Endothelial cell of umbilical vein (primary cell): Measurements from ENCODE around the gene MS4A6E. TPM values are rescaled to one million over a fixed set of nuclear protein-coding genes. Genes with fewer than 3 reads are reported as not detected.

Experiments
- BruUV-seq: library from RNA; stranded (reverse); fragments of 400-500 nt; replicated peaks from 2 replicates; lab custom pipeline; 2021; lab: Mats Ljungman, UMichigan
- CTCF ChIA-PET: fragments of 300-600, 350-600 bp; sonication (Branson Sonifier 250); formaldehyde crosslinking; loops from one replicate; lab custom pipeline; 2021; ENCODE audit warnings: antibody characterized with exemption, inconsistent platforms; lab: Charles Lee
- POLR2A ChIA-PET: fragments of 300-600, 350-600 bp; sonication (Branson Sonifier 250); formaldehyde crosslinking; loops from one replicate; lab custom pipeline; 2021; ENCODE audit warnings: antibody characterized with exemption, inconsistent platforms; lab: Charles Lee
- DNase-seq: peaks from one replicate; pipeline ENCODE4 v3.0.0-alpha.2; 2011; ENCODE audit warnings: low read depth, low spot score
- FAIRE-seq: peaks from 2 replicates; lab custom pipeline; 2011; peaks lifted over from hg19 to GRCh38; lab: Jason Lieb, UNC
- H2AFZ ChIP-seq: 2 replicates; pipeline ENCODE4 v1.6.0; 2012; ENCODE audit warnings: low read depth, low read length, control low read depth, inconsistent platforms
- H3K27ac ChIP-seq: 2 replicates; pipeline ENCODE4 v1.5.1; 2011; ENCODE audit warnings: low read depth, mild to moderate bottlenecking, control low read depth, low read length, moderate library complexity; ENCODE audit not compliant: insufficient read depth
- H3K27me3 ChIP-seq, 2 experiments: 2 replicates each; pipeline versions ENCODE4 v1.6.0 to v1.6.1; 2011; ENCODE audit warnings: low read length in 2 of 2, mixed read lengths in 1 of 2; ENCODE audit not compliant: control insufficient read depth in 2 of 2, insufficient read depth in 2 of 2
- H3K36me3 ChIP-seq, 2 experiments: 2 replicates in 1 of 2; 3 replicates in 1 of 2; pipeline ENCODE4 v1.5.1; 2011; ENCODE audit warnings: low read length in 2 of 2, mild to moderate bottlenecking in 1 of 2, moderate library complexity in 1 of 2; ENCODE audit not compliant: control insufficient read depth in 2 of 2, insufficient read depth in 2 of 2; ENCODE audit errors: extremely low read depth in 1 of 2
- H3K4me1 ChIP-seq: 3 replicates; pipeline ENCODE4 v1.5.1; 2011; ENCODE audit warnings: mild to moderate bottlenecking, low read length; ENCODE audit not compliant: control insufficient read depth, insufficient read depth; ENCODE audit errors: extremely low read depth
- H3K4me2 ChIP-seq: 2 replicates; pipeline ENCODE4 v1.6.1; 2011; ENCODE audit warnings: low read length, control low read depth, mixed read lengths; ENCODE audit not compliant: insufficient read depth
- H3K4me3 ChIP-seq, 3 experiments: fragments of 200-600 bp in 1 of 3; sonication (generic), shearing (Covaris generic) in 1 of 3; replicated peaks in 1 of 3; 2 replicates each; pipeline ENCODE4 v1.5.1; 2011 to 2016; ENCODE audit warnings: control low read depth in 3 of 3, low read length in 3 of 3, mild to moderate bottlenecking in 2 of 3, inconsistent platforms in 1 of 3, low read depth in 1 of 3, moderate library complexity in 1 of 3; ENCODE audit not compliant: insufficient read depth in 1 of 3
- H3K79me2 ChIP-seq: 2 replicates; pipeline ENCODE4 v1.6.0; 2012; ENCODE audit warnings: low read length, inconsistent platforms; ENCODE audit not compliant: control insufficient read depth, insufficient read depth
- H3K9ac ChIP-seq: replicated peaks from 2 replicates; pipeline ENCODE3; 2011; ENCODE audit warnings: low read length, control low read depth; ENCODE audit not compliant: insufficient read depth; ENCODE audit errors: extremely low read depth
- H3K9me1 ChIP-seq: replicated peaks from 3 replicates; pipeline ENCODE4 v1.6.0; 2011; ENCODE audit warnings: mild to moderate bottlenecking, low read length; ENCODE audit not compliant: control insufficient read depth, insufficient read depth; ENCODE audit errors: extremely low read depth
- H3K9me3 ChIP-seq: replicated peaks from 2 replicates; pipeline ENCODE4 v1.5.1; 2012; ENCODE audit warnings: low read length, inconsistent platforms; ENCODE audit not compliant: control insufficient read depth, insufficient read depth
- H4K20me1 ChIP-seq: replicated peaks from 2 replicates; pipeline ENCODE3; 2011; ENCODE audit warnings: mild to moderate bottlenecking, low read length; ENCODE audit not compliant: control insufficient read depth, insufficient read depth; ENCODE audit errors: extremely low read depth
- CTCF ChIP-seq, 2 donors: IDR thresholded peaks; 1 replicate in 1 of 2; 2 replicates in 1 of 2; pipeline ENCODE4 v1.5.1; 2011; ENCODE audit warnings: low read length in 2 of 2, mild to moderate bottlenecking in 2 of 2, moderate library complexity in 2 of 2, control low read depth in 1 of 2, inconsistent platforms in 1 of 2, low read depth in 1 of 2; ENCODE audit not compliant: insufficient read depth in 1 of 2; ENCODE audit errors: extremely low read depth in 1 of 2
- EZH2 ChIP-seq: IDR thresholded peaks from 2 replicates; pipeline ENCODE4 v1.6.1; 2012; ENCODE audit warnings: borderline replicate concordance, low read depth, mild to moderate bottlenecking, moderate library complexity, low read length, inconsistent platforms; ENCODE audit not compliant: severe bottlenecking
- FOS ChIP-seq: IDR thresholded peaks from 2 replicates; pipeline ENCODE4 v1.6.1; 2011; ENCODE audit warnings: mild to moderate bottlenecking, low read length, moderate library complexity, borderline replicate concordance; ENCODE audit not compliant: insufficient read depth
- GATA2 ChIP-seq: IDR thresholded peaks from 2 replicates; pipeline ENCODE4 v1.7.0; 2011; ENCODE audit warnings: low read depth, mild to moderate bottlenecking, moderate library complexity, mixed read lengths, low read length; ENCODE audit not compliant: insufficient read length, insufficient read depth
- JUN ChIP-seq: IDR thresholded peaks from 2 replicates; pipeline ENCODE4 v1.6.1; 2011; ENCODE audit warnings: borderline replicate concordance, low read depth; ENCODE audit not compliant: insufficient read length, insufficient read depth
- MAX ChIP-seq: IDR thresholded peaks from 2 replicates; pipeline ENCODE4 v1.6.1; 2011; ENCODE audit not compliant: insufficient read depth, insufficient read length
- MYC ChIP-seq: IDR thresholded peaks from one replicate; pipeline ENCODE4 v1.6.1; 2011; ENCODE audit warnings: mild to moderate bottlenecking, low read depth, low read length
- dilution Hi-C: fragments of 300-500 bp; cut with MboI; formaldehyde crosslinking; loops from one replicate; pipeline ENCODE4 v1.15.0; 2019; ENCODE audit warnings: low sequenced_read_pairs; ENCODE audit not compliant: extremely low pct_ligation_motif_present
- intact Hi-C: fragments of 100-400 bp; cut with micrococcal nuclease; formaldehyde crosslinking; loops from one replicate; pipeline ENCODE4 v1.10.0; 2022
- polyA plus RNA-seq, 4 experiments: library from polyadenylated mRNA; depleted of rRNA in 3 of 4; stranded (reverse) in 3 of 4; unstranded in 1 of 4; fragments of >200 nt; gene quantifications; 2 replicates each; pipeline versions ENCODE4 v1.2.1 to v1.2.3, GENCODE V29; 2011 to 2012; ENCODE audit warnings: missing spikeins in 1 of 4
- total RNA-seq: library from RNA; stranded (reverse); gene quantifications from 2 replicates; pipeline ENCODE4 v1.2.3, GENCODE V29; 2021

MS4A6E gene
- total and polyA plus RNA-seq, 2 donors (not counting 3 experiments of a cell fraction or from before 2014, with no cell fraction given): not detected

GRCh38 chr11:60292145-60292544 is 34.9 kb upstream of the MS4A6E start:
- H3K27me3 ChIP-seq: no peaks in the 10 kb centered on the region
- no peaks in the 10 kb centered on the region for H4K20me1 ChIP-seq
- FAIRE-seq: no peak
- no peaks in the 10 kb centered on the region for H3K4me1 ChIP-seq
- H3K79me2 ChIP-seq: no peaks in the 10 kb centered on the region
- H3K27ac ChIP-seq: no peak overlapping the region
- no TSS peak for BruUV-seq
- intact Hi-C loops (no loop called here), dilution Hi-C loops (no loop called here)
- no peaks in the 10 kb centered on the region for H3K36me3 ChIP-seq
- ChIA-PET POLR2A (no interaction called here), CTCF (no interaction called here)
- H3K9me3 ChIP-seq: no peaks in the 10 kb centered on the region
- H3K9me1 ChIP-seq: no peaks in the 10 kb centered on the region
- no peak overlapping the region for H2AFZ ChIP-seq
- no peak overlapping the region for H3K9ac ChIP-seq
- TF ChIP-seq MAX (no peak), CTCF (IDR thresholded peaks at IDR 0.05; ENCODE audit: extremely low read depth in 1 of 2, insufficient read depth in 1 of 2, low read depth in 1 of 2, low read length in 2 of 2) (no peak), FOS (no peak), EZH2 (no peak), JUN (no peak), MYC (no peak), GATA2 (no peak)
- H3K4me2 ChIP-seq: no peak overlapping the region
- no peak overlapping the region for H3K4me3 ChIP-seq
- no peak for DNase-seq
